IPS DF 4.7 (cell line): ENCODE data around the gene POFUT1.
"Not testable (repeated sequence)": the region's sequence is repeated elsewhere in the genome, so short reads cannot be mapped to it uniquely, and the experiment has no call there.

Experiments used
- DNase-seq: peaks from one replicate; pipeline ENCODE4 v3.0.0-alpha.2; 2013; ENCODE audit warnings: low spot score; ENCODE audit errors: extremely low read depth

The POFUT1 gene

GRCh38 chr20:32189123-32189410 lies 18.6 kb upstream of the POFUT1 start:
- no peak for DNase-seq

GRCh38 chr20:32189691-32190615 lies 17.7 kb upstream of the POFUT1 start:
- DNase-seq = no peak

GRCh38 chr20:32190616-32191415 lies 16.9 kb upstream of the POFUT1 start:
- DNase-seq = no peak

- DNase-seq = no peak
Observed at GRCh38 chr20:32191422-32191821, 16.3 kb upstream of the POFUT1 start.

- DNase-seq = no peak
Observed at GRCh38 chr20:32191873-32192272, 15.8 kb upstream of the POFUT1 start.

- DNase-seq = no peak
Observed at GRCh38 chr20:32192698-32193097, 15.0 kb upstream of the POFUT1 start.

GRCh38 chr20:32193336-32193735 lies 14.3 kb upstream of the POFUT1 start:
- DNase-seq = not testable (repeated sequence)

GRCh38 chr20:32193996-32194395 lies 13.7 kb upstream of the POFUT1 start:
- DNase-seq = no peak

GRCh38 chr20:32195581-32195980 lies 12.1 kb upstream of the POFUT1 start:
- DNase-seq = no peak

GRCh38 chr20:32196613-32197012 lies 11.1 kb upstream of the POFUT1 start:
- not testable (repeated sequence) for DNase-seq

- not testable (repeated sequence) for DNase-seq
Observed at GRCh38 chr20:32197136-32197535, 10.5 kb upstream of the POFUT1 start.

- DNase-seq = no peak
Observed at GRCh38 chr20:32199006-32199405, 8.7 kb upstream of the POFUT1 start.

- DNase-seq = no peak
Observed at GRCh38 chr20:32201296-32201976, 6.2 kb upstream of the POFUT1 start.

GRCh38 chr20:32201977-32202363 lies 5.7 kb upstream of the POFUT1 start:
- no peak for DNase-seq

GRCh38 chr20:32203356-32204204 lies 4.1 kb upstream of the POFUT1 start:
- DNase-seq = no peak

- no peak for DNase-seq
Observed at GRCh38 chr20:32204205-32205109, 3.2 kb upstream of the POFUT1 start.

GRCh38 chr20:32205110-32205842 lies 2.4 kb upstream of the POFUT1 start:
- DNase-seq = no peak

GRCh38 chr20:32205843-32206759 lies 1.6 kb upstream of the POFUT1 start:
- DNase-seq = no peak
